ENCODE measurements around the gene KRT20. TPM values are rescaled to one million over a fixed set of nuclear protein-coding genes. Genes with fewer than 3 reads are reported as not detected.

Gene KRT20
- total RNA-seq, 2 experiments from 2014 or later, result not detected

- POLR2A ChIA-PET, result no interaction called here
- Histone ChIP-seq H3K4me1 (ENCODE audit: insufficient read depth, low read length, poor library complexity, severe bottlenecking) (no peaks in the 10 kb centered on the region), H3K79me2 (ENCODE audit: insufficient read depth, low read depth, low read length) (no peaks in the 10 kb centered on the region), H4K20me1 (ENCODE audit: insufficient read depth, low read length) (no peaks in the 10 kb centered on the region), H3K27ac (ENCODE audit: low read depth, low read length, poor library complexity, severe bottlenecking) (no peak overlapping the region), H3K4me2 (ENCODE audit: low read length) (no peak overlapping the region), H3K4me3 (ENCODE audit: low read depth, low read length, poor library complexity, severe bottlenecking) (no peak overlapping the region), H3K36me3 (ENCODE audit: insufficient read depth, low read length) (no peaks in the 10 kb centered on the region), H3K9me3 (ENCODE audit: low read length) (no peaks in the 10 kb centered on the region), H2AFZ (ENCODE audit: low read length) (no peak overlapping the region), H3K9me2 (ENCODE audit: insufficient read depth, low read length) (no peaks in the 10 kb centered on the region)
- DNase-seq (ENCODE audit: low spot score), result no peak
- CTCF ChIA-PET (ENCODE audit: unreplicated experiment), result no interaction called here
- TF ChIP-seq CTCF (conservative IDR thresholded peaks at IDR 0.05; ENCODE audit: low read length) (no peak), EZH2phosphoT487 (IDR thresholded peaks at IDR 0.05; ENCODE audit: borderline replicate concordance, low read depth, low read length) (no peak)
- intact Hi-C loops (cut with micrococcal nuclease; ENCODE audit: unreplicated experiment), result no loop called here
- no TSS peak for BruUV-seq (replicated peaks)
Observed at GRCh38 chr17:40872416-40872815, 12.6 kb downstream of the KRT20 start.

DNA sequence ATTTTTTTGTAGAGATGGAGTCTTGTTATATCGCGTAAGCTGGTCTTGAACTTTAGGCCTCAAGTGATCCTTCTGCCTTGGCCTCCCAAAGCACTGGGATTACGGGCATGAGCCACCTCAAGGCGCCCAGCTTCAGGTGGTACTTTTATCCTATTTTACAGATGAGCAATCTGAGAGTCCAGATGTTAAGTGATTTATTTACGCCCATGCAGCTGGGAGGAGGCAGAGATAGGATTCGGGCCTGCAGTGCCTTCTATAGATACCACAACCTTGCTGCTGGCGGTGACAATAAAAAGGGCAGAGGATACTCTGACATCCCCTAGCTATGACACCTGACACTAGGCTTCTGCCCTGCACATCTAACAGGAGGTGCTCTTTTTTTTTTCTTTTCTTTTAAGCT is 13.7 kb downstream of the KRT20 start:
- H3K4me2 ChIP-seq (ENCODE audit: low read length), result no peak overlapping the region
- H3K4me1 ChIP-seq (ENCODE audit: insufficient read depth, low read length, poor library complexity, severe bottlenecking), result no peaks in the 10 kb centered on the region
- no peak overlapping the region for H3K4me3 ChIP-seq (ENCODE audit: low read depth, low read length, poor library complexity, severe bottlenecking)
- H3K36me3 ChIP-seq (ENCODE audit: insufficient read depth, low read length), result no peaks in the 10 kb centered on the region
- no peaks in the 10 kb centered on the region for H3K9me3 ChIP-seq (ENCODE audit: low read length)
- intact Hi-C loops (cut with micrococcal nuclease; ENCODE audit: unreplicated experiment), result no loop called here
- H3K79me2 ChIP-seq (ENCODE audit: insufficient read depth, low read depth, low read length), result no peaks in the 10 kb centered on the region
- ChIA-PET POLR2A (interaction anchor here (0.5 kb wide), 1 partner anchor 238 kb away, joined by 3 read pairs; no protein-coding TSS in a partner anchor), CTCF (ENCODE audit: unreplicated experiment) (no interaction called here)
- no peak for DNase-seq (ENCODE audit: low spot score)
- no peak for TF ChIP-seq EZH2phosphoT487 (IDR thresholded peaks at IDR 0.05; ENCODE audit: borderline replicate concordance, low read depth, low read length)
- TF ChIP-seq CTCF (conservative IDR thresholded peaks at IDR 0.05; ENCODE audit: low read length), result no peak
- no peaks in the 10 kb centered on the region for H4K20me1 ChIP-seq (ENCODE audit: insufficient read depth, low read length)
- no peak overlapping the region for H3K27ac ChIP-seq (ENCODE audit: low read depth, low read length, poor library complexity, severe bottlenecking)
- H3K9me2 ChIP-seq (ENCODE audit: insufficient read depth, low read length), result no peaks in the 10 kb centered on the region
- no peak overlapping the region for H2AFZ ChIP-seq (ENCODE audit: low read length)
- BruUV-seq (replicated peaks), result no TSS peak

- H4K20me1 ChIP-seq (ENCODE audit: insufficient read depth, low read length), result no peaks in the 10 kb centered on the region
- no peaks in the 10 kb centered on the region for H3K9me2 ChIP-seq (ENCODE audit: insufficient read depth, low read length)
- H3K79me2 ChIP-seq (ENCODE audit: insufficient read depth, low read depth, low read length), result no peaks in the 10 kb centered on the region
- BruUV-seq (replicated peaks), result no TSS peak
- no peaks in the 10 kb centered on the region for H3K36me3 ChIP-seq (ENCODE audit: insufficient read depth, low read length)
- no peak for TF ChIP-seq EZH2phosphoT487 (IDR thresholded peaks at IDR 0.05; ENCODE audit: borderline replicate concordance, low read depth, low read length)
- no peak for TF ChIP-seq CTCF (conservative IDR thresholded peaks at IDR 0.05; ENCODE audit: low read length)
- intact Hi-C loops (cut with micrococcal nuclease; ENCODE audit: unreplicated experiment), result no loop called here
- H2AFZ ChIP-seq (ENCODE audit: low read length), result no peak overlapping the region
- CTCF ChIA-PET (ENCODE audit: unreplicated experiment), result no interaction called here
- no peak overlapping the region for H3K4me2 ChIP-seq (ENCODE audit: low read length)
- H3K4me3 ChIP-seq (ENCODE audit: low read depth, low read length, poor library complexity, severe bottlenecking), result no peak overlapping the region
- POLR2A ChIA-PET, result no interaction called here
- no peak overlapping the region for H3K27ac ChIP-seq (ENCODE audit: low read depth, low read length, poor library complexity, severe bottlenecking)
- no peak for DNase-seq (ENCODE audit: low spot score)
- no peaks in the 10 kb centered on the region for H3K9me3 ChIP-seq (ENCODE audit: low read length)
- H3K4me1 ChIP-seq (ENCODE audit: insufficient read depth, low read length, poor library complexity, severe bottlenecking), result no peaks in the 10 kb centered on the region
Observed at GRCh38 chr17:40870136-40870535, 14.9 kb downstream of the KRT20 start.
